Measurements from ENCODE around the gene MSRB2. TPM values are rescaled to one million over a fixed set of nuclear protein-coding genes. Genes with fewer than 3 reads are reported as not detected.

MSRB2 gene
- polyA plus RNA-seq, 1 donor from 2014 or later: 15.3 TPM

GRCh38 chr10:23065181-23065948 lies 30.0 kb upstream of the MSRB2 start:
- Histone ChIP-seq H3K27ac (ENCODE audit: low read length) (no peak overlapping the region), H3K9ac (ENCODE audit: low read length) (no peak overlapping the region), H4K20me1 (ENCODE audit: insufficient read depth) (no peaks in the 10 kb centered on the region), H3F3A (ENCODE audit: insufficient read depth, low read length, poor library complexity, severe bottlenecking) (no peaks in the 10 kb centered on the region), H3K36me3 (ENCODE audit: insufficient read depth, low read length) (no peaks in the 10 kb centered on the region), H3K9me2 (ENCODE audit: insufficient read depth, low read length) (no peaks in the 10 kb centered on the region), H3K79me2 (replicated peaks; ENCODE audit: insufficient read depth, low read length) (no peaks in the 10 kb centered on the region), H3K9me3 (ENCODE audit: low read length) (no peaks in the 10 kb centered on the region), H3K4me2 (ENCODE audit: low read length) (no peak overlapping the region), H3K4me3 (ENCODE audit: low read length) (no peak overlapping the region), H2AFZ (ENCODE audit: low read depth, low read length) (no peak overlapping the region), H3K27me3 (ENCODE audit: insufficient read depth, low read depth, low read length) (no peaks in the 10 kb centered on the region)
- TF ChIP-seq CTCF (IDR thresholded peaks at IDR 0.05; ENCODE audit: poor library complexity, severe bottlenecking): no peak
- TF ChIP-seq EP300 (conservative IDR thresholded peaks at IDR 0.05; ENCODE audit: poor library complexity, severe bottlenecking): no peak
- no peak for TF ChIP-seq EZH2 (IDR thresholded peaks at IDR 0.05; ENCODE audit: borderline replicate concordance, insufficient read depth, low read length, poor library complexity, severe bottlenecking)
- TF ChIP-seq SMC3 (conservative IDR thresholded peaks at IDR 0.05; ENCODE audit: poor library complexity): no peak
- no peak for TF ChIP-seq REST (IDR thresholded peaks at IDR 0.05; ENCODE audit: borderline replicate concordance)
- TF ChIP-seq POLR2AphosphoS5 (IDR thresholded peaks at IDR 0.05): no peak

GRCh38 chr10:23067337-23067736 lies 28.0 kb upstream of the MSRB2 start:
- H3K79me2 ChIP-seq (replicated peaks; ENCODE audit: insufficient read depth, low read length): no peaks in the 10 kb centered on the region
- no peaks in the 10 kb centered on the region for H3K27me3 ChIP-seq (ENCODE audit: insufficient read depth, low read depth, low read length)
- no peaks in the 10 kb centered on the region for H3K36me3 ChIP-seq (ENCODE audit: insufficient read depth, low read length)
- H3K9ac ChIP-seq (ENCODE audit: low read length): no peak overlapping the region
- no peak overlapping the region for H3K4me2 ChIP-seq (ENCODE audit: low read length)
- TF ChIP-seq POLR2AphosphoS5 (IDR thresholded peaks at IDR 0.05) (no peak), EZH2 (IDR thresholded peaks at IDR 0.05; ENCODE audit: borderline replicate concordance, insufficient read depth, low read length, poor library complexity, severe bottlenecking) (no peak), MXI1 (conservative IDR thresholded peaks at IDR 0.05; ENCODE audit: poor library complexity, severe bottlenecking) (no peak), REST (IDR thresholded peaks at IDR 0.05; ENCODE audit: borderline replicate concordance) (no peak), SMC3 (conservative IDR thresholded peaks at IDR 0.05; ENCODE audit: poor library complexity) (no peak), RAD21 (conservative IDR thresholded peaks at IDR 0.05) (no peak)
- H3F3A ChIP-seq (ENCODE audit: insufficient read depth, low read length, poor library complexity, severe bottlenecking): no peaks in the 10 kb centered on the region
- H3K4me3 ChIP-seq (ENCODE audit: low read length): no peak overlapping the region
- H2AFZ ChIP-seq (ENCODE audit: low read depth, low read length): no peak overlapping the region
- no peaks in the 10 kb centered on the region for H4K20me1 ChIP-seq (ENCODE audit: insufficient read depth)
- H3K27ac ChIP-seq (ENCODE audit: low read length): no peak overlapping the region
- no peaks in the 10 kb centered on the region for H3K9me3 ChIP-seq (ENCODE audit: low read length)
- no peaks in the 10 kb centered on the region for H3K9me2 ChIP-seq (ENCODE audit: insufficient read depth, low read length)

Data from neural cell (in vitro differentiated cells).